Stimulated activated CD4-positive, alpha-beta T cell treated with anti-CD3 and anti-CD28 coated beads, Interleukin-2, amount 100 ng/mL, for 4 hours (primary cell): ENCODE measurements around the gene SIGLEC9.
"Not testable (repeated sequence)": the region's sequence is repeated elsewhere in the genome, so short reads cannot be mapped to it uniquely, and the experiment has no call there.

Experiments
- DNase-seq: peaks from one replicate; pipeline ENCODE4 v3.0.0-alpha.2; 2020; ENCODE audit warnings: low read depth

Gene SIGLEC9

DNA sequence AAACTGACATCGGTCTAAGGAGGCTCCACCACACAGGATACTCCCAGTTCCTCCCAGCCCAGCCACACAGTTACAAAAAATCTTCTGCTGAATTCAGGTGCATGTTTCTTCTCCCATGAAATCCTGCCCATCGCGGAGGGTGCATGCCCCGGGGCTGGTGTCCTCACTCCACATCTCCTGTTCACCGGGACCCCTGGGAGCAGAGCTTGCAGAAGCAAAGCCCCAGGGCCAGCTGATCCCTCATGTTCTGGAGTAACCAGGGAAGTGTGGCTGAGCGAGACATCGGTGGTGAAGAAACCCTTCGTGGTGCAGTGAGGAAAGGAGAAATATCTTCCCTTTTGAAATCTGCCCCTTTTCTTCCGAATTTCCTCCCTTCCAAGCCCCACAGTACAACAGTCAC lies 904 bp upstream of the SIGLEC9 start:
- no peak for DNase-seq

DNA sequence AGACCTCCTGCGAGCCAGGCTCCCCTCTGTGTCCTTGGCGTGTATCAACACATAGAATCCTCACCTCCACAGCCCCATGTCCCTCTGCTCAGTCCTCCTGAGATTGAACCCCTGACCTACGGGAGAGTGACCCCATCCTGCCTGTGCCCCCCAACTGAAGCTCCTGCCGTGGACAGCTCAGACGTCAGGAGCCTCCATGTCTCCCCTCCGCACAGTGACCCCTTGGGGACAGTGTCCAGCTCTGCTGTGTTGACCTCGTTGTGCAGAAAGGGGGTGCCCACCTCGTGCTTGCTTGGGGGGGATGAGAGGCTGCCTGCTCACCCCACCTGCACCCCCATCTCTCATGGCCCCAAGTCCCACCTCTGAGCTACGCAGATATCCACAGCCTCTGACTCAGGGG lies 490 bp upstream of the SIGLEC9 start:
- no peak for DNase-seq

DNA sequence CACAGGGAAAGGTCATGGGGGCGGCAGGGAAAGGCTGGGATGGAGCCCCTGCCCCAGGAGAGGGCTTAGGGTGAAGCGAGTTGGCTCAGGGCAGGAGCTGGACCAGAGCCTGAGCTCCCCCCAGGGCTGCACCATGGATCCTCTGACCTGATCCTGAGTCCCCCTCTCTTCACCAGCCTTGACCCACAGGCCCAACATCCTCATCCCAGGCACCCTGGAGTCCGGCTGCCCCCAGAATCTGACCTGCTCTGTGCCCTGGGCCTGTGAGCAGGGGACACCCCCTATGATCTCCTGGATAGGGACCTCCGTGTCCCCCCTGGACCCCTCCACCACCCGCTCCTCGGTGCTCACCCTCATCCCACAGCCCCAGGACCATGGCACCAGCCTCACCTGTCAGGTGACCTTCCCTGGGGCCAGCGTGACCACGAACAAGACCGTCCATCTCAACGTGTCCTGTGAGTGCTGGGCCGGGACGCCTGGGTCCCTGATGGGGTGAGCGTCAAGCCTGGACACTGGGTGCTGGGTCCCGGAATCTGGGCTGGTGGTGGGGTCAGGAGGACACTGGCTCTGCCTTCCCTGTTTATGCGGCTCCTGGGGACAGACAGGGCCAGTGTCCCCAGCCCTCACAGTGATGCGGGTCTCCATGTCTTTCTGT lies 842 bp downstream of the SIGLEC9 start:
- no peak for DNase-seq

DNA sequence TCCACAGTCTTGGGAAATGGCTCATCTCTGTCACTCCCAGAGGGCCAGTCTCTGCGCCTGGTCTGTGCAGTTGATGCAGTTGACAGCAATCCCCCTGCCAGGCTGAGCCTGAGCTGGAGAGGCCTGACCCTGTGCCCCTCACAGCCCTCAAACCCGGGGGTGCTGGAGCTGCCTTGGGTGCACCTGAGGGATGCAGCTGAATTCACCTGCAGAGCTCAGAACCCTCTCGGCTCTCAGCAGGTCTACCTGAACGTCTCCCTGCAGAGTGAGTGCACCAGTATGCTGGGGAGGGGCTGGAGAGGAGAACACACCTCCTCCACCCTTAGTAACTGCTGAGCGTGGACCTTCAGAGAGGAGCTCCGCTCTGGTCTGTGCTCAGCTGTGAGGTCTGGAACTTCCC lies 2.3 kb downstream of the SIGLEC9 start:
- no peak for DNase-seq

DNA sequence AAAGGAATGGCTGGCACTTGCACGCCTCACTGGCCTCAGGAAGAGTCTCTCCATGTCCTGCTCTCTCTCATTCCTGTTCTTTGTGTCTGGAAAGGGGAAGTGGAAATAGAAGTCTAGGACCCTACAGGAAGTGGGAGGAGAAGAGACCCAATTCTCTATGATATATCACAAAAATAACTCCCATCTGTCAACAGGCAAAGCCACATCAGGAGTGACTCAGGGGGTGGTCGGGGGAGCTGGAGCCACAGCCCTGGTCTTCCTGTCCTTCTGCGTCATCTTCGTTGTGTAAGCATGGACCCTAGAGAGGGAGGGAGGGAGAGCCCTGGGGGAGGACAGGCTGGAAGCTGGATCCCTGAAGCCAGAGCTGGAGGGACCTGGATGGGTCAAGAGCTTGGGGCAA lies 3.0 kb downstream of the SIGLEC9 start:
- DNase-seq: no peak

DNA sequence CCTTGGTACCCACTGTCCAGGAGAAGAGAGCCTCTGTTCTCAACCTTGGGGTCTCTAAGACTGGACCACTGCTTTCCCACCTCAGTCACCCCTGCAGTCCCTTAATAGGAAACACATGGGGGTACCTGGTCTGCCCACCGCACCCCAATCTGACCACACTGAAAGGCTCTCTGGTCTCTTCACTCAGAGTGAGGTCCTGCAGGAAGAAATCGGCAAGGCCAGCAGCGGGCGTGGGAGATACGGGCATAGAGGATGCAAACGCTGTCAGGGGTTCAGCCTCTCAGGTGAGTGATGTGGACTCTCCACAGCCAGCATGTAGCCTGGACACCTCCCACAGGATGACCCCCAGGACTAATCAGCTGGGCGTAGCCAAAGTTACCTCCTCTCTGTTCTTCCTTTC lies 3.5 kb downstream of the SIGLEC9 start:
- DNase-seq: no peak

DNA sequence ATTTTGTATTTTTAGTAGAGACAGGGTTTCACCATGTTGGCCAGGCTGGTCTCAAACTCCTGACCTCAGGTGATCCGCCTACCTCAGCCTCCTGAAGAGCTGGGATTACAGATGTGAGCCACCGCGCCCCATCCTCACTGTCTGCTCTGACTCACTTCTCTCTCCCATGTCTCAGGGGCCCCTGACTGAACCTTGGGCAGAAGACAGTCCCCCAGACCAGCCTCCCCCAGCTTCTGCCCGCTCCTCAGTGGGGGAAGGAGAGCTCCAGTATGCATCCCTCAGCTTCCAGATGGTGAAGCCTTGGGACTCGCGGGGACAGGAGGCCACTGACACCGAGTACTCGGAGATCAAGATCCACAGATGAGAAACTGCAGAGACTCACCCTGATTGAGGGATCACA lies 5.0 kb downstream of the SIGLEC9 start:
- no peak for DNase-seq

DNA sequence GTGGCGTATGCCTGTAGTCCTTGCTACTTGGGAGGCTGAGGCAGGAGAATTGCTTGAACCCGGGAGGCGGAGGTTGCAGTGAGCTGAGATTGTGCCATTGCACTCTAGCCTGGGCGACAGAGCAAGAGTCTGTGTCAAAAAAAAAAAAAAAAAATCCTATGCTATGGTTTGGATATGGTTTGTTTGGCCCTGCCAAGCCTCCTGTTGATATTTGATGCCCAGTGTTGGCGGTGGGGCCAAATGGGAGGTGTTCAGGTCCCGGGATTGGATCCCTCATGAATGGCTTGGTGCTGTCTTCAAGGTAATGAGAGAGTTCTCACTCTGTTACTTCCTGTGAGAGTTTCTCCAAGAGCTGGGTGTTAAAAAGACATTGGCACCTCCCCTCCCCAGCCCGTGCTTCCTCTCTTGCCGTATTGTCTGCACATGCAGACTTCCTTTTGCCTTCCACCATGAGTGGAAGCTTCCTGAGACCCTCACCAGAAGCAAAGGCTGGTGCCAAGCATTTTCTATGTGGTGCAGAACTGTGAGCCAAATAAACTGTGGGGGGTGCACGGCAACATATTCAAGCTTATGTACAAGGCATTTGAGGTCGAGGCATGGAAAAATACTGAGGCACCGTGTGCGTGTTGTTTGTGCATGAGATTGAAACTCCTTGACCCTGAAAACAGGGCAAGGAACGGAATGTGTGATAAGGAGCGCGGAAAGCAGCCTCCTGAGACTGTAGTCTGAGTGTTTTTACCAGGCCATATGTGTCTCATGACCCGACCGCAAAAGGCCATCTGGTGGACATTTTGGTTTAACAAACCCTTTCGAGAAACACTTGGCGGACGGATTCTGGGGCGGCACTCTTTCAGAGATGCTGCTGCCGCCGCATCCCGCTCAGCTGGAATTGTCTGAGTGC lies 7.3 kb downstream of the SIGLEC9 start:
- no peak for DNase-seq

DNA sequence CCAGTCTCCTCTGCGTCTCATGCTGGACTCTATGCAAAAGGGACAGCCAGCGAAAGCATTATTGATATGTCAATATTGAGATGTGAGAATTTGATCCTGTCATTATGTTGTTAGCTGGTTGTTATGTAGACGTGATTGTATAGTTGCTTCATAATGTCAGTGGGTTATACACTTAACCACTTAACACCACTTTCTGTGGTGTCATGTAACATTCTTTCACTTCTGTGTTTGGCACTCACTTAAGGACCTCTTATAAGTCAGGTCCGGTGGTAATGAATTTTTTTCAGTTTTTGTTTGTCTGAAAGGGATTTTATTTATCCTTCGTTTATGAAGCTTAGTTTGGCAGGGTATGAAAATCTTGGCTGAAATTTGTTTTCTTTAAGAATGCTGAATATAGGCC lies 10.3 kb downstream of the SIGLEC9 start:
- no peak for DNase-seq

DNA sequence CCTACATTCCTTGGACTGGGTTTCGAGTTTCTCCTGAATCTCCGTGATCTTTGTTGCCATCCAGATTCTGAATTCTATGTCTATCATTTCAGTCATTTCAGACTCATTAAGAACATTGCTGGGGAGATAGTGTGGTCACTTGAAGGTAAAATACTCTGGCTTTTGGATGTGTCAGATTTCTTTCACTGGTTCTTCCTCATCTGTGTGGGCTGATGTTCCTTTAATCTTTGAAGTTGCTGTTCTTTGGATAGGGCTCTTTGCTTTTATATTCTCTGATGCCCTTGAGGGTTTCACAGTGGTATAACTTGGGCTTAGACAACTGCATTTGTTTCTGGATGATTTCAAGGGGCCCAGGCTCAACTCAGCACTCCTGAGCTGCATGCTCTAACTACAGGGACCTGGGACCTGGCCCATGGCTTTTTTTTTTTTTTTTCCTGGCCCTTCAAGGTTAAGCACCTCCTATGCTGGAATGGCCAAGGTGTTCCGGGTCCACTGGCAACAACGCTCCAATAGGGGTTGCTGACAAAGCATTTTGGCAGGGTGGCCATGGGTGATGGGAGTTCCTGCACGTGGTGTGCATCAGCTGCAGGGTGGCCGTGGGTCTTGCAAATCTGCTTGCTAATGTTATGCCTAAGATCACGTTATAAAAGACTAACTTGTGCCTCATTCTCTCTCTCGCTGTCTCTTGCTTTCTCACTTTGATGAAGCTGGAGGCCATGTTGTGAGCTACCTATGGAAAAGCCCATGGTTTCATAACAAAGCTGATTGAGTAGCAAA lies 11.5 kb downstream of the SIGLEC9 start:
- DNase-seq: no peak

DNA sequence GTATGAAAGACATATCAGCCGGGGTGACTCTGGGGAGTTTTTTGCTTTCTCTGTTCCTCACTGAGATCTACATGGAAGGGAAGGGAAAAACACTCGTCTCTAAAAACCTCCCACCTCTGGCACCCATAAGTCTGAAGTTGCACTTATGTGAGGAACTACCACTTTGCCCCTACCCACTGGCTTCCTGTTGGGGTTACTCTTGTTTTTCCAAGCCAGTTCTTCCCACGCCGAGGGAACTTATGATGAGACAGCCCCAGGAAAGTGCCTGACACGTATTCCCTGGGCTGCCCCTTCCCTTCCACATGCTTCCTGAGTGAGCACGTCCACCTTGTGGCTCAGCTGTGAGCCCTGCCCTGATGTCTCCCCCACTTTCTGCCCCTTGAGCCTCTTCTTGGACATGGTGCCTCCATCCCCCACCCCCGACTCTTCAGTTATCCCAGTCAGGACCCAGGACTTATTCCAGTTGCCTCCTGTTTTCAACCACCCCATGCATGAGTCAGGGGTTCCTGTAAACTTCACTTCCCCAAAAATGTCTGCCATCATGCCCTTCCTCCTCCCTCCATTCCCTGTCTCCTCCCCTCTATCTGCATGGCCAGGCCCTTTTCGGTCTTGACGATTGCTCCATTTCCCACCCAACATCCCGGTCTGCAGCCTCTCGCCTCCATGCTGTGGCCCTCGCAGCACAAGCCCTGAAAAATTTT lies 12.3 kb downstream of the SIGLEC9 start:
- no peak for DNase-seq

DNA sequence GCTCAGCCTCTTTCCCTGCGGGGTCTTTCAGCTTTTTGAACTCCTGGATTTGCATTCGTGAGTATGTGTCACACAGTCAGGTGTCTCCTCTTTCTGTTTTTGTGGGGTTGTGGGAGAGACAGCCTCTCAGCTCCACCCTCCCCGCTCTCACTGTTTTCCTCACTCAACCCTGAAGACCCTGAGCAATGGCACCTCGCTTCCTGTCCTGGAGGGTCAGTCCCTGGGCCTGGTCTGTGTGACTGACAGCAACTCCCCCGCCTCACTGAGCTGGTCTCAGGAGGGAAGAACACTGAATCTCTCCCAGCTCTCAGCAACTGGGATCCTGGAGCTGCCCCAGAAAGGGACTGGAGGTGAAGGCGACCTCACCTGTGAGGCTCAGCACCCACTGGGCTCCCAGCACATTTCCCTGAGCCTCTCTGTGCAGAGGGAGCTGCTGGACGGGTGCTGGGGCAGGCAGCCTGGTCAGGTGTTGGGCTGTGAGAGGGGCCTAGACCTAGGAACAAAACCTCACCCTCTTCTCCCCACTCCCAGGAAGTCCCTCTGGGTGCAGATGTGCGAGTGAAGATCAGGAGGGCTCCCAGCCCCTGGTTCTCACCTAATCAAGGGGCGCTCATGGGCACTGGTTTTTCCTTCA lies 13.2 kb downstream of the SIGLEC9 start:
- no peak for DNase-seq

DNA sequence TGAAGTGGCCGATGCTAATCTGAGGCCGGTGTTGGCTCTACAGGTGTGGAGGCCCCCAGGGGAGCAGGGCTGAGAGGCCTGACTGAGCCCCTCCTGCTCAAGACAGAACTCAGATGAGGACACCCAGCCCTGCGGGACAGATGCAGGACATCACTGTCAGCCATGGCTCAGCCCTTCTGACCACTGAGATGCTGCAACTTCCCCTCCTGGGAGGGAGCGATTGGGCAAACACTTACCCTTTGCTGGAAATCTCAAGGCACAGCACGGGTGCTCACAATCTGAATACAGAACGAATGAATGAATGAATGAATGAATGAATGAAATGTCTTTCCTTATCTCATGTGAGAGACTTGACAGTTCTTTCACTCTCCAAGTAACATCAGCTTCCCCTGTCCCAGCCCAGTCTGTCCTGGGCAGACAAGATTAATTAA lies 13.9 kb downstream of the SIGLEC9 start:
- no peak for DNase-seq

DNA sequence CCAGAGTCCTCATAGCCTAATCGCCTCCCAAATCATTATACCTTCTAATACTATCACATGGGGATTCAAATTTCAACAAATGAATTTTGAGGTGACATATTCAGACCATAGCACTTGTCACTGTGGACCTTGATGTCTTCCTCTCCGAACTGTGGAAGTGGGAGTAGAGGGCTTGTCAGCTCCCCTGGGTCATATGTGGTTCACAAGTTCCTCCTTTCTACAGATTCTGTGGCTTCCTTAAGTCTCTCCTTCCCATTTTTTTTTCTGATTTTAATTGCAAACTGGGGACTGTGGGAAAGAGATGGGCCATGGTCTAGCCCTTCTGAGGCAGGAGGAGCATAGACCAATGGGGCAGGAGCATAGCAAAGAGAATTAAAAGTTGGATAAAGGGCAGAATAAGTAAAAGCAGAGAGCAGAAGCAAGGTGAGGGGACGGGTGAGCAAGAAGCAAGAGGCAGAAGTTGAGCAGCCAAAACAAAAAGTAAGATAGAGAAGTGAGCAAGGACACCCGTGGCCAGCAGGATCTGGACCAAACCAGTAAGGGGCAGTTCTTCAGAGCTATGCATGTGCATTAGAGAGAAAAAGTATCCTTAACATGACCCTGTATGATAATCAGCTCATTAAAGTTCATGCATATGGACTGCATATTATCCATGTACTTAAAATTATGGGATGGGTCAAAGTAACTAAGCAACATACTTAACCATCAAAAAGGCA lies 14.8 kb downstream of the SIGLEC9 start:
- DNase-seq: no peak

DNA sequence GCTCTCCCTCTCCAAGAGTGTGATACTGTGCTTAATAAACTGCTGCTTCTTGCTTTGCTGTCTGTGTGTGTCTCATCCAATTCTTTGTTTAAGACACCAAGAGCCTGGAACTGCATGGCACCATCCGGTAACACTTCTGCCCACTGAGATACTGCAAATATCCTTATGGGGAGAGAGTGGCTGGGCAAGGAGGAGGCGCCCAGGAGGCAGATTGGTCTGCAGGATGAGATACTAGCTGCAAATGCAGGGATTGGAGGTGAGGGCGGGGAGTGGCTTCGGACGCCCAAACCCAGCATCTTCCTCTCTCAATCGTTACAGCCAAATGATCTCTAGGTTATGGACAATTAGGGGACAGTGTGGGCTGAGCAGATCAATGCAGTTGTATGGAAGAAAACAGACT lies 15.7 kb downstream of the SIGLEC9 start:
- DNase-seq: no peak

DNA sequence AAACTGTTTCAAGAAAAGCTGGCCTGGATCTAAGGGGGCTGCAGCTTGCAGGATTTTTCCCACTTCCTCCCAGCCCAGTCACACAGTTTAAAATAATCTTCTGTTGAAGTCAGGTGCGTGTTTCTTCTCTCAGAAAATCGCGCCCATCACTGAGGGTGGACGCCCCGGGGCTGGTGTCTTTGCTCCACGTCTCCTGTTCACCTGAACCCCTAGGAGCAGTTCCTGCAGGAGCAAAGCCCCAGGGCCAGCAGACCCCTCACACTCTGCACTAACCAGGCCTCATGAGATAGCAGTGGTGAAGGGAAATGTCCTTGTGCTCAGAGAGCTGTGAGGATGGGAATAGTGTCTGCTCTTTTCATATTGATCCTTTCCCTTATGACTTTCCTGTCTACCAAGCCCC lies 16.5 kb downstream of the SIGLEC9 start:
- DNase-seq: no peak

DNA sequence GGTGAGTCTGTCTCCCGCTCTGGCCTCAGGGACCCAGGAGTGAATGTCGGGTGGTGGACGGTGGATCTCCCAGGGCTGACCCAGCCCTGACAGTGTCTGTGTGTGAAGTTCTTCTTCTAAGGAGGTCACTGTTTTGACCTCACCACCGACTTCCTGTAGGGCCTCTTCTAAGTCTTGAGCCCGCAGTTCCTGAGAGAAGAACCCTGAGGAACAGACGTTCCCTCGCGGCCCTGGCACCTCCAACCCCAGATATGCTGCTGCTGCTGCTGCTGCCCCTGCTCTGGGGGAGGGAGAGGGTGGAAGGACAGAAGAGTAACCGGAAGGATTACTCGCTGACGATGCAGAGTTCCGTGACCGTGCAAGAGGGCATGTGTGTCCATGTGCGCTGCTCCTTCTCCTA lies 17.4 kb downstream of the SIGLEC9 start, which contains the start of gene SIGLEC7:
Gene SIGLEC7 (plus strand): TSS at position 183 of the 400 bp plus-strand sequence. CDS start 69 bp downstream, at position 252.
- DNase-seq: no peak

DNA sequence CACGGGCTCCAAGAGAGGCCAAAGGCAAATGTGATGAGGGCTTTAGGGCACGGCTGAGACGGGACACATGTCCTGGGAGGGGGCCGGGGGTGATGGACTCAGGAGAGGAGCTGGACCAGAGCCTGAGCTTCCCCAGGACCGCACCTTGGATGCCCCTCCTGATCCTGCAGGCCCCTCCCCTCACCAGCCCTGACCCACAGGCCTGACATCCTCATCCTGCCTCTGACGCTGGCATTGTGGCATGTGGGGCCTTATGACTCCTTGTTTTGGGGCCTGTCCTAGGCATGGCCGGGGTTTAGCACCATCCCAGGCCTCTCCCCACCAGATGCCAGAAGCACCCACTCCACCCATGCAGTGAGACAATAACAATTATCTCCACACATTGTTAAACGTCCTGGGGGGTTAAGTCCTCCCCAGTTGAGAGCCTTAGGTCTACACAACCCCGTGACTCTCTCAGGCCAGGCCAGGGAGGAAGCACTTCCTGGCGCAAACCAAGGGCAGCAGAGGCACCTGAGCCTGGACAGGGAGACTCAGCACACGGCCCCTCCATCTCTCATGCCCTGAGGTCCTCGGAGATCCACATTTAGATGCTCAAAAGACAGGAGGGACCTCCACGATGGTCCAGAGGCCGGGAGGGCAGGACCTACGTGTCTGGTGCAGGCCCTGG lies 18.2 kb downstream of the SIGLEC9 start:
- not testable (repeated sequence) for DNase-seq

DNA sequence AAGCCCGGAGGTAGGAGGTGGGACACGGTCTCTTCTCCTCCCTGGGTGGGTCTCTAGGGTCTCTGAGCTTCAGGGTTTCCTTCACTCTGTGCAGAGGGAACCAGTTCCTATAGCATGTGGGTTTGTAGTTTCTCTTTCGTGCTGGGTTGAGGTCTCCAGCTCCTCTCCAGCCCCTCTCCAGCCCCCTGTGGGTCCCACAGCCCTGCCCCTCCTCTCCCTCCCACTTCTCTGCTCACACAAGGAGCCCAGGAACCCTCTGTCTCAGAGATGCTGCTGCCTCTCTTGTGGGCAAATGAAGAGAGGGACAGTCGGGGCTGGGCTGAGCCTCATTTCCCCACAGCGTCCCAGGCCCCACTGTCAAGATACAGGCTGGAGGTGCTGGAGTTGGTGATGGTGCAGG lies 18.8 kb downstream of the SIGLEC9 start:
- no peak for DNase-seq

DNA sequence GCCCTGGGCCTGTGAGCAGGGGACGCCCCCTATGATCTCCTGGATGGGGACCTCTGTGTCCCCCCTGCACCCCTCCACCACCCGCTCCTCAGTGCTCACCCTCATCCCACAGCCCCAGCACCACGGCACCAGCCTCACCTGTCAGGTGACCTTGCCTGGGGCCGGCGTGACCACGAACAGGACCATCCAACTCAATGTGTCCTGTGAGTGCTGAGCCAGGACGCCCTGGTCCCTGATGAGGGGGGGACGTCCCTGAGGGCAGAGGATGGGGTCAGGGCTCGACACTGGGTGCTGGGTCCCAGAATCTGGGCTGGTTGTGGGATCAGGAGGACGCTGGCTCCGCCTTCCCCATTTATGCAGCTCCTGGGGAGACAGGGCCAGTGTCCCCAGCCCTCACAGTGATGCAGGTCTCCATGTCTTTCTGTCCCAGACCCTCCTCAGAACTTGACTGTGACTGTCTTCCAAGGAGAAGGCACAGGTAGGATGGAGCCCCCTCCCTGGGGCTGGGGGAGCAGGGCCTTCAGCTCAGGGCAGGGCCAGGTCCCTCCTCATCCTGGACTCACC lies 19.9 kb downstream of the SIGLEC9 start:
- DNase-seq: no peak
